Activated B cell treated with CpG ODN at 0.5 μM for 24 hours (primary cell): Measurements from ENCODE around the gene LRRC56. TPM values are rescaled to one million over a fixed set of nuclear protein-coding genes. Genes with fewer than 3 reads are reported as not detected.
A peak's percentile ranks its signal among the peaks of the same experiment; 100 is the strongest.

ENCODE experiments used
- ATAC-seq: fragments of 200-7000 bp; cut with Tn5 transposase; one replicate; pipeline ENCODE4 v1.10.0; 2021; ENCODE audit warnings: low read depth, mild to moderate bottlenecking, moderate library complexity
- CTCF ChIA-PET: fragments of 350-600 bp; sonication (Branson Sonifier 250); formaldehyde crosslinking; loops from one replicate; lab custom pipeline; 2021; ENCODE audit warnings: antibody characterized with exemption; lab: Charles Lee
- POLR2A ChIA-PET: fragments of 350-600 bp; sonication (Branson Sonifier 250); formaldehyde crosslinking; loops from one replicate; lab custom pipeline; 2021; ENCODE audit warnings: antibody characterized with exemption; lab: Charles Lee
- DNase-seq: peaks from one replicate; pipeline ENCODE4 v3.0.0; 2022
- H3K27ac Mint-ChIP-seq: one replicate; pipeline ENCODE4 v1.8.0; 2020; ENCODE audit warnings: mixed read lengths
- H3K27me3 Mint-ChIP-seq: one replicate; pipeline ENCODE4 v1.8.0; 2021; ENCODE audit warnings: mixed read lengths
- H3K36me3 Mint-ChIP-seq: one replicate; pipeline ENCODE4 v1.8.0; 2021; ENCODE audit warnings: low read depth, mixed read lengths
- H3K4me1 Mint-ChIP-seq: one replicate; pipeline ENCODE4 v1.8.0; 2021; ENCODE audit warnings: mixed read lengths
- H3K4me3 Mint-ChIP-seq: one replicate; pipeline ENCODE4 v1.8.0; 2020; ENCODE audit warnings: mild to moderate bottlenecking, mixed read lengths
- H3K9me3 Mint-ChIP-seq: one replicate; pipeline ENCODE4 v1.8.0; 2020; ENCODE audit warnings: mixed read lengths
- CTCF ChIP-seq: fragments of 200-600 bp; IDR thresholded peaks from one replicate; pipeline ENCODE4 v1.8.0; 2022; ENCODE audit warnings: antibody characterized with exemption, mild to moderate bottlenecking
- intact Hi-C: fragments of 100-400 bp; cut with micrococcal nuclease; formaldehyde crosslinking; loops from one replicate; pipeline ENCODE4 v1.15.1; 2024
- total RNA-seq: library from RNA; stranded (reverse); gene quantifications from 2 replicates; pipeline ENCODE4 v1.2.3, GENCODE V29; 2022

The LRRC56 gene
- total RNA-seq, 1 donor from 2014 or later = 7.9 TPM

- ChIA-PET CTCF (interaction anchor here (0.8 to 2.2 kb wide), 11 partner anchors 8 to 168 kb away, joined by 3 to 24 read pairs (median 4); partner anchors contain the start of genes PHRF1 and TMEM80), POLR2A (interaction anchor here (0.6 to 3.4 kb wide), 16 partner anchors 14 to 348 kb away, joined by 3 to 22 read pairs (median 8); partner anchors contain the start of genes BET1L, DEAF1, HRAS and IRF7)
- ATAC-seq = peak; percentile 13
- Mint-ChIP-seq H3K4me1 (peaks cover 9% of the 10 kb centered on the region), H3K36me3 (no peaks in the 10 kb centered on the region), H3K27me3 (no peaks in the 10 kb centered on the region), H3K27ac (no peak overlapping the region), H3K4me3 (no peak overlapping the region), H3K9me3 (no peaks in the 10 kb centered on the region)
- TF ChIP-seq CTCF = no peak
- intact Hi-C loops = loop anchor here (1.0 kb wide), 6 partner anchors 18 to 210 kb away; partner anchors contain the start of genes LRRC56 and PHRF1
- peak; percentile 41 for DNase-seq
These were observed 18.0 kb downstream of the LRRC56 start for GRCh38 chr11:555227-555779.

GRCh38 chr11:555780-556661, 18.7 kb downstream of the LRRC56 start:
- ATAC-seq (no peak), DNase-seq (no peak)
- no peak for TF ChIP-seq CTCF
- no peaks in the 10 kb centered on the region for H3K36me3 Mint-ChIP-seq
- H3K4me1 Mint-ChIP-seq = peaks cover 11% of the 10 kb centered on the region
- CTCF ChIA-PET = interaction anchor here (0.9 to 2.2 kb wide), 8 partner anchors 8 to 167 kb away, joined by 3 to 24 read pairs (median 4); partner anchors contain the start of gene PHRF1
- H3K27me3 Mint-ChIP-seq = no peaks in the 10 kb centered on the region
- no peak overlapping the region for H3K27ac Mint-ChIP-seq
- intact Hi-C loops = loop anchor here (1.0 kb wide), 6 partner anchors 19 to 209 kb away; partner anchors contain the start of genes LRRC56 and PHRF1
- no peaks in the 10 kb centered on the region for H3K9me3 Mint-ChIP-seq
- peak overlapping the region; percentile 53 for H3K4me3 Mint-ChIP-seq
- POLR2A ChIA-PET = interaction anchor here (0.6 to 3.4 kb wide), 13 partner anchors 10 to 193 kb away, joined by 3 to 22 read pairs (median 7); partner anchors contain the start of genes DEAF1, HRAS, IRF7 and LRRC56

- ATAC-seq (no peak), DNase-seq (no peak)
- Mint-ChIP-seq H3K27me3 (no peaks in the 10 kb centered on the region), H3K9me3 (no peaks in the 10 kb centered on the region), H3K4me3 (peak overlapping the region; percentile 53), H3K4me1 (peaks cover 16% of the 10 kb centered on the region), H3K27ac (no peak overlapping the region), H3K36me3 (no peaks in the 10 kb centered on the region)
- no peak for TF ChIP-seq CTCF
- POLR2A ChIA-PET = interaction anchor here (0.6 to 3.4 kb wide), 7 partner anchors 9 to 169 kb away, joined by 3 to 22 read pairs (median 9); partner anchors contain the start of genes DEAF1, HRAS, IRF7 and LRRC56
- CTCF ChIA-PET = interaction anchor here (0.9 to 1.2 kb wide), 2 partner anchors 21 to 166 kb away, joined by 3 read pairs; no protein-coding TSS in a partner anchor
- intact Hi-C loops = no loop called here
These were observed 19.4 kb downstream of the LRRC56 start for GRCh38 chr11:556662-557256.

GRCh38 chr11:557328-558132, 20.2 kb downstream of the LRRC56 start:
- no peaks in the 10 kb centered on the region for H3K36me3 Mint-ChIP-seq
- DNase-seq = no peak
- H3K4me1 Mint-ChIP-seq = peaks cover 17% of the 10 kb centered on the region
- ChIA-PET POLR2A (interaction anchor here (0.6 to 3.4 kb wide), 4 partner anchors 18 to 183 kb away, joined by 4 to 22 read pairs (median 8); partner anchors contain the start of genes DEAF1, IRF7, PHRF1 and TMEM80), CTCF (no interaction called here)
- no peaks in the 10 kb centered on the region for H3K9me3 Mint-ChIP-seq
- ATAC-seq = no peak
- H3K27ac Mint-ChIP-seq = no peak overlapping the region
- intact Hi-C loops = no loop called here
- H3K27me3 Mint-ChIP-seq = no peaks in the 10 kb centered on the region
- no peak for TF ChIP-seq CTCF
- peak overlapping the region; percentile 24 for H3K4me3 Mint-ChIP-seq
